Measurements from ENCODE around the gene PLPP4.

- TF ChIP-seq PATZ1 (CRISPR knock-in tag; IDR thresholded peaks at IDR 0.05; ENCODE audit: borderline replicate concordance), result no peak
- TF ChIP-seq ZNF565 (CRISPR knock-in tag; conservative IDR thresholded peaks at IDR 0.05; ENCODE audit: low read depth), result no peak
- TF ChIP-seq RARB (CRISPR knock-in tag; IDR thresholded peaks at IDR 0.05), result no peak
- no peak for TF ChIP-seq CSRNP3 (CRISPR knock-in tag; IDR thresholded peaks at IDR 0.05)
- no peak for TF ChIP-seq TCF4 (CRISPR knock-in tag; IDR thresholded peaks at IDR 0.05; ENCODE audit: borderline replicate concordance)
- TF ChIP-seq BACH2 (CRISPR knock-in tag; IDR thresholded peaks at IDR 0.05; ENCODE audit: borderline replicate concordance), result no peak
- TF ChIP-seq PPARA (CRISPR knock-in tag; IDR thresholded peaks at IDR 0.05; ENCODE audit: borderline replicate concordance), result no peak
- TF ChIP-seq TOX (CRISPR knock-in tag; IDR thresholded peaks at IDR 0.05; ENCODE audit: borderline replicate concordance), result no peak
- TF ChIP-seq ZNF8 (CRISPR knock-in tag; IDR thresholded peaks at IDR 0.05), result no peak
Observed at GRCh38 chr10:120477743-120478141, 20.7 kb downstream of the PLPP4 start.

Data from SK-N-SH treated with all-trans-retinoic acid at 6 μM for 48 hours (cell line).